GM12878 (cell line): Measurements from ENCODE around the gene PET117. TPM values are rescaled to one million over a fixed set of nuclear protein-coding genes. Genes with fewer than 3 reads are reported as not detected.
"Not testable (repeated sequence)": the region's sequence is repeated elsewhere in the genome, so short reads cannot be mapped to it uniquely, and the experiment has no call there.

Experiments used
- ATAC-seq: fragments of 200-7000 bp; cut with Tn5 transposase; 3 replicates; pipeline ENCODE4 v1.9.1; 2020; ENCODE audit warnings: mild to moderate bottlenecking, moderate library complexity
- BruUV-seq: library from RNA; stranded (reverse); fragments of 400-500 nt; replicated peaks from 2 replicates; lab custom pipeline; 2021; lab: Mats Ljungman, UMichigan
- CTCF ChIA-PET: fragments of 300-600 bp; sonication (Branson Sonifier 250); formaldehyde crosslinking; extraction: SDS; loops from one replicate; lab custom pipeline; 2021; ENCODE audit warnings: inconsistent platforms; lab: Yijun Ruan, JAX
- POLR2A ChIA-PET: fragments of 350-600 bp; formaldehyde crosslinking; extraction: SDS; loops from one replicate; lab custom pipeline; 2021; ENCODE audit warnings: inconsistent platforms; lab: Charles Lee
- RAD21 ChIA-PET: fragments of 300-600 bp; sonication (Branson Sonifier 250); formaldehyde crosslinking; loops from one replicate; lab custom pipeline; 2023; ENCODE audit warnings: antibody characterized with exemption; ENCODE audit not compliant: unreplicated experiment; lab: Charles Lee
- SMC1A ChIA-PET: fragments of 300-600 bp; sonication (Branson Sonifier 250); formaldehyde crosslinking; loops from one replicate; lab custom pipeline; 2023; ENCODE audit not compliant: unreplicated experiment, uncharacterized antibody; lab: Charles Lee
- DNase-seq: peaks from one replicate; pipeline ENCODE4 v3.0.0-alpha.2; 2011; ENCODE audit warnings: low read depth, low spot score
- FAIRE-seq: peaks from 3 replicates; lab custom pipeline; 2011; peaks lifted over from hg19 to GRCh38; lab: Jason Lieb, UNC
- H2AFZ ChIP-seq: 2 replicates; pipeline ENCODE4 v1.6.0; 2011; ENCODE audit warnings: low read depth, low read length, control low read depth; ENCODE audit not compliant: control insufficient read depth
- H3K27ac ChIP-seq: 2 replicates; pipeline ENCODE4 v1.5.1; 2011; ENCODE audit warnings: control low read depth; ENCODE audit not compliant: control insufficient read depth, insufficient read depth
- H3K27me3 ChIP-seq, 2 experiments: replicated peaks in 1 of 2; 2 replicates each; pipeline versions ENCODE4 v1.6.0 to v1.6.1; 2011; ENCODE audit warnings: low read length in 1 of 2; ENCODE audit not compliant: control insufficient read depth in 2 of 2, insufficient read depth in 2 of 2
- H3K36me3 ChIP-seq, 2 experiments: 2 replicates each; pipeline ENCODE4 v1.5.1; 2011; ENCODE audit warnings: low read length in 1 of 2; ENCODE audit not compliant: control insufficient read depth in 2 of 2, insufficient read depth in 2 of 2
- H3K4me1 ChIP-seq: 2 replicates; pipeline ENCODE4 v1.6.1; 2011; ENCODE audit warnings: mild to moderate bottlenecking, low read length, moderate library complexity, mixed read lengths; ENCODE audit not compliant: control insufficient read depth, insufficient read depth
- H3K4me2 ChIP-seq: 2 replicates; pipeline ENCODE4 v1.6.0; 2011; ENCODE audit warnings: control low read depth; ENCODE audit not compliant: control insufficient read depth, insufficient read depth
- H3K4me3 ChIP-seq: fragments of 200-600 bp; sonication (generic); 2 replicates; pipeline ENCODE4 v1.5.1; 2016
- H3K79me2 ChIP-seq: 2 replicates; pipeline ENCODE4 v1.6.0; 2011; ENCODE audit warnings: low read length; ENCODE audit not compliant: control insufficient read depth, insufficient read depth
- H3K9ac ChIP-seq: 2 replicates; pipeline ENCODE4 v1.8.0; 2011; ENCODE audit warnings: low read length, control low read depth, mixed read lengths; ENCODE audit not compliant: control insufficient read depth, insufficient read depth
- H3K9me3 ChIP-seq: replicated peaks from 3 replicates; pipeline ENCODE4 v1.5.1; 2011; ENCODE audit warnings: mild to moderate bottlenecking, low read length; ENCODE audit not compliant: control insufficient read depth, insufficient read depth
- H4K20me1 ChIP-seq: 2 replicates; pipeline ENCODE4 v1.6.0; 2011; ENCODE audit not compliant: control insufficient read depth, insufficient read depth
- CEBPZ ChIP-seq: fragments of 150-350 bp; IDR thresholded peaks from 2 replicates; pipeline ENCODE4 v1.6.1; 2016; ENCODE audit warnings: low read depth, low read length
- CREM ChIP-seq: IDR thresholded peaks from 2 replicates; pipeline ENCODE4 v1.6.1; 2014; ENCODE audit warnings: antibody characterized with exemption, low read depth
- DPF2 ChIP-seq: fragments of 450-650 bp; IDR thresholded peaks from 2 replicates; pipeline ENCODE4 v1.6.1; 2017; ENCODE audit warnings: mild to moderate bottlenecking
- E2F4 ChIP-seq: IDR thresholded peaks from 2 replicates; pipeline ENCODE4 v1.6.1; 2012; ENCODE audit warnings: low read depth, low read length, improper control_type of control experiment
- ETV6 ChIP-seq, 2 experiments: fragments of 450-650 bp in 1 of 2; IDR thresholded peaks in 1 of 2; conservative IDR thresholded peaks in 1 of 2; 2 replicates each; pipeline ENCODE4 v1.6.1; 2014; ENCODE audit warnings: antibody characterized with exemption in 1 of 2, borderline replicate concordance in 1 of 2, low read depth in 1 of 2, mild to moderate bottlenecking in 1 of 2, moderate library complexity in 1 of 2
- HDAC2 ChIP-seq: fragments of 200-600 bp; sonication (generic); IDR thresholded peaks from 2 replicates; pipeline ENCODE4 v1.6.1; 2017
- KLF5 ChIP-seq: fragments of 450-650 bp; IDR thresholded peaks from 2 replicates; pipeline ENCODE4 v1.6.1; 2014; ENCODE audit warnings: mild to moderate bottlenecking; ENCODE audit not compliant: partially characterized antibody
- MAX ChIP-seq: IDR thresholded peaks from 2 replicates; pipeline ENCODE4 v1.6.1; 2012; ENCODE audit warnings: low read depth, low read length, improper control_type of control experiment
- MEF2B ChIP-seq: fragments of 450-650 bp; IDR thresholded peaks from 2 replicates; pipeline ENCODE4 v1.6.1; 2018; ENCODE audit warnings: mild to moderate bottlenecking, moderate library complexity; ENCODE audit not compliant: partially characterized antibody, poor library complexity, severe bottlenecking
- MXI1 ChIP-seq: fragments of 150-350 bp; IDR thresholded peaks from 2 replicates; pipeline ENCODE4 v1.6.1; 2011; ENCODE audit warnings: low read depth, mild to moderate bottlenecking, inconsistent platforms, low read length, improper control_type of control experiment
- MYB ChIP-seq: fragments of 150-350 bp; IDR thresholded peaks from 2 replicates; pipeline ENCODE4 v1.6.1; 2014; ENCODE audit warnings: mild to moderate bottlenecking, low read depth, low read length, borderline replicate concordance
- SMAD1 ChIP-seq: fragments of 450-650 bp; IDR thresholded peaks from 2 replicates; pipeline ENCODE4 v1.6.1; 2018; ENCODE audit warnings: mild to moderate bottlenecking, low read depth; ENCODE audit not compliant: partially characterized antibody
- SMAD5 ChIP-seq: IDR thresholded peaks from 2 replicates; pipeline ENCODE4 v1.6.1; 2016; ENCODE audit warnings: antibody characterized with exemption, low read depth
- SUPT20H ChIP-seq: IDR thresholded peaks from 2 replicates; pipeline ENCODE4 v1.6.1; 2011; ENCODE audit warnings: low read depth, mild to moderate bottlenecking, low read length, moderate library complexity, borderline replicate concordance; ENCODE audit not compliant: control insufficient read depth
- TBL1XR1 ChIP-seq: IDR thresholded peaks from 2 replicates; pipeline ENCODE4 v1.6.1; 2012; ENCODE audit warnings: low read depth, low read length, improper control_type of control experiment
- WGBS: methylation state at CpG from one replicate; pipeline ENCODE4 v1.1.6; 2016; ENCODE audit warnings: low lambda C conversion rate; ENCODE audit not compliant: insufficient replicate concordance, insufficient coverage; ENCODE audit errors: missing lambda C conversion rate; 5-methylcytosine and 5-hydroxymethylcytosine counted together
- in situ Hi-C: fragments of 300-500 bp; cut with MboI; formaldehyde crosslinking; loops from 9 replicates; pipeline ENCODE4 v1.14.3; 2018; ENCODE audit warnings: mixed read lengths
- intact Hi-C: fragments of 100-400 bp; cut with micrococcal nuclease; formaldehyde crosslinking; loops from one replicate; pipeline ENCODE4 v1.14.2; 2022; ENCODE audit not compliant: unreplicated experiment
- polyA plus RNA-seq, 11 experiments: library from polyadenylated mRNA; depleted of rRNA in 4 of 11; unstranded in 6 of 11; stranded (reverse) in 5 of 11; fragments of >200 nt; fragmentation: Nextera tagmentation in 4 of 11; fragmentation: Illumina TruSeq in 1 of 11; extraction: Ambion mirVana in 4 of 11; extraction: Trizol in 1 of 11; gene quantifications; 1 replicate in 1 of 11; 2 replicates in 10 of 11; pipeline versions ENCODE4 v1.2.1 to v1.2.3, GENCODE V29; 2011 to 2016; ENCODE audit warnings: inconsistent platforms in 2 of 11, missing spikeins in 2 of 11, low read depth in 1 of 11
- total RNA-seq, 4 experiments: library from RNA; depleted of rRNA in 3 of 4; stranded (reverse); fragments of >200 nt in 3 of 4; fragmentation: Illumina TruSeq in 1 of 4; extraction: Trizol in 1 of 4; gene quantifications; 2 replicates each; pipeline versions ENCODE4 v1.2.1 to v1.2.3, GENCODE V29; 2013 to 2021

PET117 gene
- total and polyA plus RNA-seq, 10 of the 15 experiments (the other 5 are each of a cell fraction or from before 2014, with no cell fraction given) = 6.0 to 20.6 (median 11.8) TPM

- no TSS peak for BruUV-seq
- RAD21 ChIA-PET = no interaction called here
- in situ Hi-C loops = no loop called here
- Histone ChIP-seq H3K4me1 (no peaks in the 10 kb centered on the region), H3K27me3 (no peaks in the 10 kb centered on the region), H3K9ac (no peak overlapping the region), H3K4me3 (no peak overlapping the region), H3K36me3 (no peaks in the 10 kb centered on the region; a peak in 1 of 4 replicates), H3K9me3 (peaks cover 4% of the 10 kb centered on the region; the same call in 2 of the 3 replicates), H3K79me2 (no peaks in the 10 kb centered on the region), H4K20me1 (no peaks in the 10 kb centered on the region), H3K27ac (no peak overlapping the region), H3K4me2 (no peak overlapping the region), H2AFZ (no peak overlapping the region)
- POLR2A ChIA-PET = no interaction called here
- no peak for DNase-seq
- 98% methylated on average over 7 of the region's 8 CpGs for WGBS
- TF ChIP-seq ETV6 (conservative IDR thresholded peaks at IDR 0.05 in 1 of 2, IDR thresholded peaks at IDR 0.05 in 1 of 2; ENCODE audit: borderline replicate concordance in 1 of 2, low read depth in 1 of 2) (no peak), E2F4 (no peak), SUPT20H (no peak), HDAC2 (no peak), KLF5 (no peak), MXI1 (no peak), TBL1XR1 (no peak), CEBPZ (no peak), MYB (no peak), MAX (no peak), SMAD5 (no peak), DPF2 (no peak), CREM (no peak), SMAD1 (no peak), MEF2B (no peak)
- no peak for FAIRE-seq
- intact Hi-C loops = no loop called here
- no peak for ATAC-seq
- CTCF ChIA-PET = no interaction called here
- SMC1A ChIA-PET = no interaction called here
Observed at GRCh38 chr20:18176318-18176785, 38.7 kb downstream of the PET117 start.

- intact Hi-C loops, DNase-seq, H4K20me1 ChIP-seq, SMC1A ChIA-PET, H3K9ac ChIP-seq, POLR2A ChIA-PET, H3K9me3 ChIP-seq, H3K4me2 ChIP-seq, H3K27me3 ChIP-seq, H3K79me2 ChIP-seq, H3K4me1 ChIP-seq, FAIRE-seq, CTCF ChIA-PET, H3K27ac ChIP-seq, in situ Hi-C loops, ATAC-seq, H2AFZ ChIP-seq, H3K4me3 ChIP-seq, BruUV-seq, H3K36me3 ChIP-seq: not testable (repeated sequence)
- RAD21 ChIA-PET = interaction anchor here (0.7 kb wide), 1 partner anchor 40 kb away, joined by 4 read pairs; no protein-coding TSS in a partner anchor
Observed at GRCh38 chr20:18180366-18180765, 42.7 kb downstream of the PET117 start.
